Keratinocyte (primary cell): ENCODE measurements around the gene GGCX. TPM values are rescaled to one million over a fixed set of nuclear protein-coding genes. Genes with fewer than 3 reads are reported as not detected.

Experiments used
- DNase-seq: peaks from one replicate; pipeline ENCODE4 v3.0.0-alpha.2; 2011; ENCODE audit warnings: low read depth, missing footprints, low spot score
- FAIRE-seq: peaks from 2 replicates; lab custom pipeline; 2011; peaks lifted over from hg19 to GRCh38; lab: Jason Lieb, UNC
- H2AFZ ChIP-seq: 2 replicates; pipeline ENCODE4 v1.6.0; 2012; ENCODE audit warnings: low read length, control low read depth, inconsistent platforms; ENCODE audit not compliant: control insufficient read depth
- H3K27ac ChIP-seq: 2 replicates; pipeline ENCODE4 v1.5.1; 2011; ENCODE audit warnings: low read length; ENCODE audit not compliant: control insufficient read depth, insufficient read depth
- H3K27me3 ChIP-seq: 3 replicates; pipeline ENCODE4 v1.6.0; 2011; ENCODE audit warnings: low read length; ENCODE audit not compliant: control insufficient read depth, insufficient read depth; ENCODE audit errors: extremely low read depth
- H3K36me3 ChIP-seq, 2 experiments: 2 replicates in 1 of 2; 3 replicates in 1 of 2; pipeline ENCODE4 v1.5.1; 2011; ENCODE audit warnings: low read length in 2 of 2, mild to moderate bottlenecking in 1 of 2; ENCODE audit not compliant: control insufficient read depth in 2 of 2, insufficient read depth in 2 of 2; ENCODE audit errors: extremely low read depth in 1 of 2
- H3K4me1 ChIP-seq: 3 replicates; pipeline ENCODE4 v1.5.1; 2011; ENCODE audit warnings: low read length; ENCODE audit not compliant: control insufficient read depth, insufficient read depth; ENCODE audit errors: extremely low read depth
- H3K4me2 ChIP-seq: 3 replicates; pipeline ENCODE4 v1.6.0; 2011; ENCODE audit warnings: low read depth, low read length; ENCODE audit not compliant: control insufficient read depth, insufficient read depth; ENCODE audit errors: extremely low read depth
- H3K4me3 ChIP-seq, 3 experiments: fragments of 200-600 bp in 1 of 3; sonication (generic) in 1 of 3; 2 replicates in 2 of 3; 3 replicates in 1 of 3; pipeline ENCODE4 v1.5.1; 2011 to 2016; ENCODE audit warnings: low read length in 3 of 3, mild to moderate bottlenecking in 3 of 3, control low read depth in 2 of 3, inconsistent platforms in 1 of 3, low read depth in 1 of 3, mixed read lengths in 1 of 3, mixed run types in 1 of 3, moderate library complexity in 1 of 3; ENCODE audit not compliant: control insufficient read depth in 2 of 3, insufficient read depth in 2 of 3; ENCODE audit errors: extremely low read depth in 1 of 3
- H3K79me2 ChIP-seq: 2 replicates; pipeline ENCODE4 v1.6.0; 2012; ENCODE audit warnings: low read length; ENCODE audit not compliant: control insufficient read depth, insufficient read depth
- H3K9ac ChIP-seq: 3 replicates; pipeline ENCODE4 v1.6.0; 2011; ENCODE audit warnings: low read length; ENCODE audit not compliant: control insufficient read depth, insufficient read depth; ENCODE audit errors: extremely low read depth
- H3K9me1 ChIP-seq: 3 replicates; pipeline ENCODE4 v1.6.0; 2011; ENCODE audit warnings: low read length; ENCODE audit not compliant: control insufficient read depth, insufficient read depth; ENCODE audit errors: extremely low read depth
- H3K9me3 ChIP-seq: 2 replicates; pipeline ENCODE4 v1.5.1; 2012; ENCODE audit warnings: low read depth, low read length; ENCODE audit not compliant: control insufficient read depth
- H4K20me1 ChIP-seq: 3 replicates; pipeline ENCODE4 v1.6.0; 2011; ENCODE audit warnings: low read length; ENCODE audit not compliant: control insufficient read depth, insufficient read depth; ENCODE audit errors: extremely low read depth
- CTCF ChIP-seq, 3 experiments: IDR thresholded peaks in 1 of 3; conservative IDR thresholded peaks in 1 of 3; optimal IDR thresholded peaks in 1 of 3; 2 replicates in 2 of 3; 3 replicates in 1 of 3; pipeline versions ENCODE3 to v1.5.1; 2011; ENCODE audit warnings: low read length in 3 of 3, mild to moderate bottlenecking in 3 of 3, moderate library complexity in 2 of 3, control low read depth in 1 of 3, inconsistent platforms in 1 of 3; ENCODE audit not compliant: insufficient read depth in 2 of 3; ENCODE audit errors: extremely low read depth in 1 of 3
- EZH2 ChIP-seq: IDR thresholded peaks from one replicate; pipeline ENCODE4 v1.6.1; 2012; ENCODE audit warnings: inconsistent platforms, mild to moderate bottlenecking, low read length, moderate library complexity
- dilution Hi-C: fragments of 300-500 bp; cut with MboI; formaldehyde crosslinking; loops from one replicate; pipeline ENCODE4 v1.7.0; 2020; ENCODE audit warnings: low sequenced_read_pairs; ENCODE audit not compliant: extremely low pct_ligation_motif_present
- polyA plus RNA-seq, 5 experiments: library from polyadenylated mRNA; depleted of rRNA in 3 of 5; stranded (reverse) in 3 of 5; stranded (forward) in 1 of 5; unstranded in 1 of 5; fragments of >200 nt; gene quantifications; 1 replicate in 1 of 5; 2 replicates in 3 of 5; 3 replicates in 1 of 5; pipeline versions ENCODE4 v1.2.1 to v1.2.3, GENCODE V29; 2011 to 2012; ENCODE audit warnings: missing spikeins in 2 of 5, low read depth in 1 of 5, low replicate concordance in 1 of 5

The GGCX gene
- polyA plus RNA-seq, 1 donor (not counting 4 experiments of a cell fraction or from before 2014, with no cell fraction given), result 34.3 TPM

GRCh38 chr2:85575739-85576138, 14.4 kb upstream of the GGCX start:
- TF ChIP-seq CTCF (optimal IDR thresholded peaks at IDR 0.05 in 1 of 3, IDR thresholded peaks at IDR 0.05 in 1 of 3, conservative IDR thresholded peaks at IDR 0.05 in 1 of 3; ENCODE audit: extremely low read depth in 1 of 3, insufficient read depth in 2 of 3, low read length in 3 of 3) (no peak), EZH2 (no peak)
- H3K27me3 ChIP-seq, result no peaks in the 10 kb centered on the region
- peaks cover 5 to 11% of the 10 kb centered on the region in 2 experiments for H3K36me3 ChIP-seq
- H3K4me3 ChIP-seq, result no peak overlapping the region
- H2AFZ ChIP-seq, result no peak overlapping the region
- FAIRE-seq, result no peak
- H3K9me1 ChIP-seq, result no peaks in the 10 kb centered on the region
- no peak overlapping the region for H3K27ac ChIP-seq
- H3K79me2 ChIP-seq, result peaks cover 20% of the 10 kb centered on the region
- no peak overlapping the region for H3K4me2 ChIP-seq
- dilution Hi-C loops, result no loop called here
- no peaks in the 10 kb centered on the region for H4K20me1 ChIP-seq
- H3K9ac ChIP-seq, result no peak overlapping the region
- H3K9me3 ChIP-seq, result no peaks in the 10 kb centered on the region
- DNase-seq, result no peak
- peaks cover 23% of the 10 kb centered on the region for H3K4me1 ChIP-seq

GRCh38 chr2:85566265-85566664, 5.0 kb upstream of the GGCX start:
- H3K9ac ChIP-seq, result no peak overlapping the region
- no peaks in the 10 kb centered on the region for H3K27me3 ChIP-seq
- H2AFZ ChIP-seq, result no peak overlapping the region
- TF ChIP-seq CTCF (optimal IDR thresholded peaks at IDR 0.05 in 1 of 3, IDR thresholded peaks at IDR 0.05 in 1 of 3, conservative IDR thresholded peaks at IDR 0.05 in 1 of 3; ENCODE audit: extremely low read depth in 1 of 3, insufficient read depth in 2 of 3, low read length in 3 of 3) (no peak), EZH2 (no peak)
- no peak for DNase-seq
- H3K79me2 ChIP-seq, result peaks cover under 1% of the 10 kb centered on the region
- H3K4me3 ChIP-seq, result no peak overlapping the region
- no peaks in the 10 kb centered on the region for H3K9me1 ChIP-seq
- H3K4me1 ChIP-seq, result no peaks in the 10 kb centered on the region
- no peak overlapping the region for H3K4me2 ChIP-seq
- dilution Hi-C loops, result no loop called here
- H3K9me3 ChIP-seq, result no peaks in the 10 kb centered on the region
- H3K27ac ChIP-seq, result no peak overlapping the region
- H4K20me1 ChIP-seq, result no peaks in the 10 kb centered on the region
- no peaks in the 10 kb centered on the region for H3K36me3 ChIP-seq
- no peak for FAIRE-seq
